H1 (cell line): ENCODE data around the gene TNFSF4. TPM values are rescaled to one million over a fixed set of nuclear protein-coding genes. Genes with fewer than 3 reads are reported as not detected.

ENCODE experiments used
- CTCF ChIA-PET: fragments of 300-600 bp; sonication (Branson Sonifier 250); formaldehyde crosslinking; loops from one replicate; lab custom pipeline; 2021; ENCODE audit not compliant: partially characterized antibody; lab: Charles Lee
- POLR2A ChIA-PET: fragments of 300-600 bp; sonication (Branson Sonifier 250); formaldehyde crosslinking; loops from one replicate; lab custom pipeline; 2021; ENCODE audit warnings: inconsistent platforms; ENCODE audit not compliant: partially characterized antibody; lab: Charles Lee
- DNase-seq, 2 experiments: peaks; one replicate each; pipeline versions ENCODE4 v3.0.0 to v3.0.0-alpha.2; 2010 to 2022; ENCODE audit warnings: low spot score in 2 of 2, low read depth in 1 of 2, mixed read lengths in 1 of 2
- FAIRE-seq: peaks from 2 replicates; lab custom pipeline; 2011; peaks lifted over from hg19 to GRCh38; lab: Jason Lieb, UNC
- H2AFZ ChIP-seq: 2 replicates; pipeline ENCODE4 v1.8.1; 2012; ENCODE audit warnings: low read length, inconsistent platforms
- H2AK5ac ChIP-seq: 2 replicates; pipeline ENCODE4 v1.6.1; 2013; ENCODE audit warnings: low read depth, low read length
- H2BK120ac ChIP-seq: replicated peaks from 2 replicates; pipeline ENCODE3; 2013; ENCODE audit warnings: low read depth, low read length, inconsistent platforms
- H2BK12ac ChIP-seq: 2 replicates; pipeline ENCODE4 v1.6.1; 2013; ENCODE audit warnings: low read depth, low read length
- H2BK15ac ChIP-seq: 2 replicates; pipeline ENCODE4 v1.6.1; 2013; ENCODE audit warnings: low read length
- H2BK20ac ChIP-seq: 2 replicates; pipeline ENCODE4 v1.6.1; 2013; ENCODE audit warnings: low read length
- H2BK5ac ChIP-seq: 2 replicates; pipeline ENCODE4 v1.6.1; 2013; ENCODE audit warnings: low read depth, low read length
- H3K14ac ChIP-seq: 2 replicates; pipeline ENCODE4 v1.6.1; 2013; ENCODE audit warnings: inconsistent platforms; ENCODE audit not compliant: insufficient read length
- H3K18ac ChIP-seq: 2 replicates; pipeline ENCODE4 v1.6.1; 2013; ENCODE audit warnings: low read length; ENCODE audit errors: extremely low read depth
- H3K23ac ChIP-seq: 2 replicates; pipeline ENCODE4 v1.6.1; 2013; ENCODE audit warnings: inconsistent platforms; ENCODE audit not compliant: insufficient read length
- H3K23me2 ChIP-seq: 2 replicates; pipeline ENCODE4 v1.6.1; 2013; ENCODE audit warnings: low read depth, low read length
- H3K27ac ChIP-seq: 2 replicates; pipeline ENCODE4 v1.6.1; 2011; ENCODE audit warnings: low read depth, low read length, inconsistent platforms
- H3K27me3 ChIP-seq, 4 experiments: replicated peaks in 1 of 4; 1 replicate in 1 of 4; 2 replicates in 3 of 4; pipeline versions ENCODE4 v1.6.1 to v1.8.1; 2011 to 2013; ENCODE audit warnings: low read length in 3 of 4, mild to moderate bottlenecking in 3 of 4, inconsistent platforms in 2 of 4, mixed read lengths in 2 of 4, moderate library complexity in 1 of 4; ENCODE audit not compliant: control insufficient read depth in 3 of 4, insufficient read depth in 3 of 4; ENCODE audit errors: extremely low read depth in 1 of 4
- H3K36me3 ChIP-seq, 4 experiments: 2 replicates each; pipeline versions ENCODE4 v1.6.1 to v1.8.1; 2011 to 2013; ENCODE audit warnings: mild to moderate bottlenecking in 4 of 4, low read length in 3 of 4, moderate library complexity in 2 of 4, control low read depth in 1 of 4, inconsistent platforms in 1 of 4; ENCODE audit not compliant: insufficient read depth in 4 of 4, control insufficient read depth in 2 of 4
- H3K4ac ChIP-seq: replicated peaks from 2 replicates; pipeline ENCODE3; 2013; ENCODE audit warnings: low read length, low read depth, mixed read lengths, inconsistent platforms; ENCODE audit not compliant: insufficient read length
- H3K4me1 ChIP-seq, 4 experiments: replicated peaks in 1 of 4; 1 replicate in 1 of 4; 2 replicates in 3 of 4; pipeline versions ENCODE4 v1.6.1 to v1.8.1; 2011 to 2013; ENCODE audit warnings: low read length in 3 of 4, inconsistent platforms in 2 of 4, mixed read lengths in 1 of 4; ENCODE audit not compliant: insufficient read depth in 4 of 4, control insufficient read depth in 3 of 4
- H3K4me2 ChIP-seq, 2 experiments: 2 replicates each; pipeline versions ENCODE4 v1.6.1 to v1.8.1; 2011 to 2013; ENCODE audit warnings: low read depth in 2 of 2, low read length in 2 of 2, control low read depth in 1 of 2, inconsistent platforms in 1 of 2, mild to moderate bottlenecking in 1 of 2; ENCODE audit not compliant: insufficient read depth in 1 of 2
- H3K4me3 ChIP-seq, 4 experiments: fragments of 200-600, 300-600 bp in 1 of 4; sonication (generic), shearing (Covaris generic), sonication (Bioruptor Twin) in 1 of 4; 2 replicates each; pipeline versions ENCODE4 v1.5.1 to v1.8.1; 2011 to 2016; ENCODE audit warnings: low read length in 4 of 4, low read depth in 3 of 4, control low read depth in 2 of 4, inconsistent platforms in 2 of 4, mild to moderate bottlenecking in 2 of 4, mixed read lengths in 1 of 4, moderate library complexity in 1 of 4; ENCODE audit not compliant: insufficient read depth in 2 of 4; ENCODE audit errors: extremely low read depth in 1 of 4
- H3K56ac ChIP-seq: replicated peaks from 2 replicates; pipeline ENCODE3; 2013; ENCODE audit warnings: low read depth, mild to moderate bottlenecking, mixed read lengths, low read length, inconsistent platforms; ENCODE audit not compliant: insufficient read length
- H3K79me1 ChIP-seq: 2 replicates; pipeline ENCODE4 v1.6.1; 2013; ENCODE audit warnings: low read depth, low read length, control low read depth
- H3K79me2 ChIP-seq, 2 experiments: 2 replicates each; pipeline versions ENCODE4 v1.6.1 to v1.8.1; 2012 to 2013; ENCODE audit warnings: low read length in 2 of 2, mild to moderate bottlenecking in 2 of 2, inconsistent platforms in 1 of 2; ENCODE audit not compliant: insufficient read depth in 2 of 2, control insufficient read depth in 1 of 2
- H3K9ac ChIP-seq, 4 experiments: replicated peaks in 1 of 4; 1 replicate in 1 of 4; 2 replicates in 3 of 4; pipeline versions ENCODE4 v1.6.1 to v1.8.1; 2011 to 2013; ENCODE audit warnings: low read depth in 3 of 4, low read length in 3 of 4, control low read depth in 2 of 4, mild to moderate bottlenecking in 2 of 4, moderate library complexity in 2 of 4, inconsistent platforms in 1 of 4; ENCODE audit errors: extremely low read depth in 1 of 4
- H3K9me3 ChIP-seq, 2 experiments: 2 replicates each; pipeline versions ENCODE4 v1.6.1 to v1.8.1; 2012 to 2013; ENCODE audit warnings: mild to moderate bottlenecking in 2 of 2, moderate library complexity in 2 of 2, control low read depth in 1 of 2, inconsistent platforms in 1 of 2, low read depth in 1 of 2, low read length in 1 of 2, mixed read lengths in 1 of 2; ENCODE audit not compliant: insufficient read depth in 2 of 2
- H4K20me1 ChIP-seq, 2 experiments: replicated peaks in 1 of 2; 2 replicates each; pipeline versions ENCODE3 to v1.8.1; 2011 to 2013; ENCODE audit warnings: inconsistent platforms in 2 of 2, low read length in 2 of 2, mild to moderate bottlenecking in 1 of 2; ENCODE audit not compliant: insufficient read depth in 2 of 2, control insufficient read depth in 1 of 2
- H4K5ac ChIP-seq: 2 replicates; pipeline ENCODE4 v1.6.1; 2013; ENCODE audit warnings: low read length, low read depth, mixed read lengths, inconsistent platforms; ENCODE audit not compliant: insufficient read length
- H4K8ac ChIP-seq: 2 replicates; pipeline ENCODE4 v1.8.0; 2013; ENCODE audit warnings: mild to moderate bottlenecking, moderate library complexity, low read length, inconsistent platforms; ENCODE audit not compliant: insufficient read depth; ENCODE audit errors: extremely low read depth
- H4K91ac ChIP-seq: replicated peaks from 2 replicates; pipeline ENCODE3; 2013; ENCODE audit warnings: low read length, mixed read lengths, inconsistent platforms; ENCODE audit not compliant: insufficient read length
- BCL11A ChIP-seq, 2 experiments: IDR thresholded peaks; one replicate each; pipeline ENCODE4 v1.6.1; 2011; ENCODE audit warnings: low read depth in 2 of 2, low read length in 2 of 2, mild to moderate bottlenecking in 2 of 2
- CEBPB ChIP-seq: IDR thresholded peaks from 2 replicates; pipeline ENCODE4 v1.6.1; 2012; ENCODE audit warnings: low read depth, low read length
- EP300 ChIP-seq, 2 experiments: IDR thresholded peaks; 1 replicate in 1 of 2; 2 replicates in 1 of 2; pipeline ENCODE4 v1.6.1; 2011 to 2012; ENCODE audit warnings: low read depth in 2 of 2, low read length in 2 of 2, mild to moderate bottlenecking in 2 of 2, borderline replicate concordance in 1 of 2, inconsistent platforms in 1 of 2, moderate library complexity in 1 of 2
- GABPA ChIP-seq: IDR thresholded peaks from 2 replicates; pipeline ENCODE4 v1.6.1; 2011; ENCODE audit warnings: mild to moderate bottlenecking, low read length, moderate library complexity, borderline replicate concordance; ENCODE audit not compliant: insufficient read depth
- HDAC2 ChIP-seq, 2 experiments: fragments of 300-600 bp in 1 of 2; sonication (generic) in 1 of 2; IDR thresholded peaks; 2 replicates each; pipeline ENCODE4 v1.6.1; 2011 to 2012; ENCODE audit warnings: low read depth in 2 of 2, low read length in 2 of 2, mild to moderate bottlenecking in 2 of 2, moderate library complexity in 2 of 2, borderline replicate concordance in 1 of 2, inconsistent platforms in 1 of 2
- HDAC6 ChIP-seq: IDR thresholded peaks from one replicate; pipeline ENCODE4 v1.7.1; 2012; ENCODE audit warnings: low read depth, mild to moderate bottlenecking, inconsistent platforms, low read length, moderate library complexity
- JUND ChIP-seq: IDR thresholded peaks from 2 replicates; pipeline ENCODE4 v1.6.1; 2011; ENCODE audit warnings: mild to moderate bottlenecking, improper control_type of control experiment, low read length
- KDM1A ChIP-seq: fragments of 200-600, 300-600 bp; sonication (generic); IDR thresholded peaks from 2 replicates; pipeline ENCODE4 v1.7.1; 2016; ENCODE audit warnings: mild to moderate bottlenecking, low read length, borderline replicate concordance
- MAX ChIP-seq: IDR thresholded peaks from 2 replicates; pipeline ENCODE4 v1.6.1; 2012; ENCODE audit warnings: inconsistent platforms
- PHF8 ChIP-seq: fragments of 200-600 bp; sonication (generic); conservative IDR thresholded peaks from 2 replicates; pipeline ENCODE4 v1.7.1; 2012; ENCODE audit warnings: low read depth, mild to moderate bottlenecking, inconsistent platforms, low read length, moderate library complexity
- RAD21 ChIP-seq, 2 experiments: IDR thresholded peaks in 1 of 2; conservative IDR thresholded peaks in 1 of 2; 2 replicates each; pipeline ENCODE4 v1.6.1; 2011; ENCODE audit warnings: low read depth in 2 of 2, low read length in 2 of 2, improper control_type of control experiment in 1 of 2, inconsistent platforms in 1 of 2, mild to moderate bottlenecking in 1 of 2, moderate library complexity in 1 of 2
- TAF7 ChIP-seq: optimal IDR thresholded peaks from 2 replicates; pipeline ENCODE3; 2011; ENCODE audit warnings: low read depth, mild to moderate bottlenecking, inconsistent platforms, low read length, moderate library complexity, borderline replicate concordance
- WGBS, 2 experiments: shearing (Covaris generic) in 1 of 2; methylation state at CpG; one replicate each; pipeline versions ENCODE4 v1.1.6 to v1.1.7; 2013 to 2015; ENCODE audit warnings: low lambda C conversion rate in 2 of 2, mixed read lengths in 2 of 2, inconsistent platforms in 1 of 2, low coverage in 1 of 2, missing lambda C conversion rate in 1 of 2; ENCODE audit not compliant: insufficient replicate concordance in 2 of 2, insufficient coverage in 1 of 2, insufficient read length in 1 of 2; ENCODE audit errors: extremely low coverage in 1 of 2, missing lambda C conversion rate in 1 of 2; 5-methylcytosine and 5-hydroxymethylcytosine counted together
- polyA plus RNA-seq, 7 experiments: library from polyadenylated mRNA; depleted of rRNA in 3 of 7; stranded (reverse) in 5 of 7; unstranded in 2 of 7; fragments of >200 nt in 5 of 7; fragments of 200-250 nt in 2 of 7; gene quantifications; 1 replicate in 5 of 7; 2 replicates in 1 of 7; 4 replicates in 1 of 7; pipeline versions ENCODE4 v1.2.1 to v1.2.3, GENCODE V29; 2011 to 2013; ENCODE audit warnings: missing spikeins in 2 of 7, mixed read lengths in 2 of 7
- total RNA-seq: library from RNA; stranded (reverse); fragmentation: NEBNext Ultra II Directional; extraction: Animal tissue kit (Norgen Biotek cat#: 25700); gene quantifications from 2 replicates; pipeline ENCODE4 v1.2.1, GENCODE V29; 2021

The TNFSF4 gene
- total and polyA plus RNA-seq, 2 of the 8 experiments (the other 6 are each of a cell fraction or from before 2014, with no cell fraction given) = 0.54 to 0.63 TPM

GRCh38 chr1:173148545-173148944 is 58.6 kb downstream of the TNFSF4 start:
- Histone ChIP-seq H2BK5ac (no peak overlapping the region), H3K79me2 (no peaks in the 10 kb centered on the region), H3K18ac (no peak overlapping the region), H2BK120ac (no peak overlapping the region), H3K56ac (no peak overlapping the region), H3K4me1 (no peaks in the 10 kb centered on the region), H3K79me1 (no peaks in the 10 kb centered on the region), H3K23me2 (no peaks in the 10 kb centered on the region), H3K23ac (no peak overlapping the region), H2BK15ac (no peak overlapping the region), H3K27ac (no peak overlapping the region), H3K9ac (no peak overlapping the region), H3K4me2 (no peak overlapping the region), H2BK20ac (no peak overlapping the region), H3K14ac (no peak overlapping the region), H3K4ac (no peak overlapping the region), H2BK12ac (no peak overlapping the region), H3K9me3 (peaks cover 6 to 11% of the 10 kb centered on the region in 2 experiments; a peak in 3 of 4 replicates), H3K27me3 (no peaks in the 10 kb centered on the region), H3K4me3 (no peak overlapping the region), H4K20me1 (no peaks in the 10 kb centered on the region), H2AK5ac (no peak overlapping the region), H3K36me3 (no peaks in the 10 kb centered on the region), H4K8ac (no peak overlapping the region), H2AFZ (no peak overlapping the region), H4K91ac (no peak overlapping the region), H4K5ac (no peak overlapping the region)
- DNase-seq (no peak), FAIRE-seq (no peak)
- 81% methylated on average over 2 of the region's 2 CpGs; no CpG with 5 or more reads in 1 of the 2 experiments for WGBS, 2 experiments
- POLR2A ChIA-PET = no interaction called here
- CTCF ChIA-PET = no interaction called here
- TF ChIP-seq HDAC6 (no peak), MAX (no peak), PHF8 (no peak), CEBPB (no peak), KDM1A (no peak), HDAC2 (IDR thresholded peaks at IDR 0.05; ENCODE audit: borderline replicate concordance in 1 of 2, low read depth in 2 of 2, low read length in 2 of 2) (no peak), RAD21 (IDR thresholded peaks at IDR 0.05 in 1 of 2, conservative IDR thresholded peaks at IDR 0.05 in 1 of 2; ENCODE audit: low read depth in 2 of 2, low read length in 2 of 2) (no peak), EP300 (IDR thresholded peaks at IDR 0.05; ENCODE audit: borderline replicate concordance in 1 of 2, low read depth in 2 of 2, low read length in 2 of 2) (no peak), BCL11A (IDR thresholded peaks at IDR 0.05; ENCODE audit: low read depth in 2 of 2, low read length in 2 of 2) (no peak), JUND (no peak), GABPA (no peak), TAF7 (no peak)
